Stimulated activated CD8-positive, alpha-beta memory T cell treated with anti-CD3 and anti-CD28 coated beads, Interleukin-4, amount 100 ng/mL, for 1 hour (primary cell): ENCODE results near the gene NDRG4.
"Not testable (repeated sequence)": the region's sequence is repeated elsewhere in the genome, so short reads cannot be mapped to it uniquely, and the experiment has no call there.

ENCODE experiments used
- DNase-seq, 2 donors: peaks; one replicate each; pipeline ENCODE4 v3.0.0-alpha.2; 2020; ENCODE audit warnings: low read depth in 2 of 2, low spot score in 1 of 2

NDRG4 gene

DNA sequence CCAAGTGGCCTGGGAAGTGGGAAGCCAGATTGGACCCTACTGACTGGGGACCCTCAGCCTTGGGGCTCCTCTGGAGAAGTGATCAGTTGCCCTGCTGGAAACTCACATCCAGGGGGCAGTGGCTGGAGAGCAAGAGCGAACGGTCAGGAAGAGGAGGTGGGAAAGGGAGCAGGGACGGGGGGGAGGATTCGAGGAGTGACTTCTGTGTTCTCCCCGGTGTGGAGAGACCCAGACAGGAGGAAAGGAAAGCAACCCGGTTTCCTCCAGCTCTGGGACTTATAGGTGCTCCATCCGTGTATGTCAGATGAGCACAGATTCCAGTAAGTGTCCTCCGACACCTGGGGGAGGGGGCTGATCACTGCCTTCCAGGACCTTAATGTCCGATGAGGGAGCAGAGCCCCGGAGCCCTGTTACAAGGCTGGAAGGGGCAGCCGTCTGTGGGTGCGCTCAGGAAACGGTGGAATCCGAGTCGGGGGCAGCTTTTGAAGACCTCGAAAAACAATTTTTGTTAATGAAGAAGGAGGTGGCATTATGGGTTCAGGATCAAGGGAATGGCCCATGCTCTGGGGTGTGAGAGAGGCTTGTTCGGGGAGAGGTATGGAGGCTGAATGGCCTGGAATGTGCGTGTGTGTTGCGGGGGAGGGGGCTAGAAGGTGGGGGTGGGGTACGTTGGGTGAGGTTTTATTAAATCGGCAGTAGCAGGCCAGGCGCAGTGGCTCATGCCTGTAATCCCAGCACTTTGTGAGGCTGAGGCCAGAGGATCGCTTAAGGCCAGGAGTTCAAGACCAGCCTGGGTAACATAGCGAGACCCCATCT lies 34.8 kb upstream of the NDRG4 start:
- DNase-seq, result no peak

DNA sequence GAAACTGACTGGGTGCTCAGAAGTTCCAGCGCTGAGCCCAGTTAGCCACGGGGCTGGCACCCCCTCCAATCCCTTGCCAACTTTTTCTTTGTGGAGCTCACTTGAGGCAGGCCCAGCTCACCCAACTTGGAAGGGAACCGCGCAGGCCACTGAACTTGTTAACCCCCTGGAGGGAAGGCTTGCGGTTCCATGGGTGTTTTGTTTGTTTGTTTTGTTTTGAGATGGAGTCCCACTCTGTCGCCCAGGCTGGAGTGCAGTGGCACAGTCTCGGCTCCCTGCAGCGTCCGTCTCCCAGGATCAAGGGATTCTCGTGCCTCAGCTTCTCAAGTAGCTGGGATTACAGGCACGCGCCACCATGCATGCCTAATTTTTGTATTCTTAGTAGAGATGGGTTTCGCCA lies 34.1 kb upstream of the NDRG4 start:
- no peak for DNase-seq

- DNase-seq, result no peak
Observed at GRCh38 chr16:58466396-58466795, 33.5 kb upstream of the NDRG4 start.

GRCh38 chr16:58467905-58468304 lies 32.0 kb upstream of the NDRG4 start:
- DNase-seq, result no peak

DNA sequence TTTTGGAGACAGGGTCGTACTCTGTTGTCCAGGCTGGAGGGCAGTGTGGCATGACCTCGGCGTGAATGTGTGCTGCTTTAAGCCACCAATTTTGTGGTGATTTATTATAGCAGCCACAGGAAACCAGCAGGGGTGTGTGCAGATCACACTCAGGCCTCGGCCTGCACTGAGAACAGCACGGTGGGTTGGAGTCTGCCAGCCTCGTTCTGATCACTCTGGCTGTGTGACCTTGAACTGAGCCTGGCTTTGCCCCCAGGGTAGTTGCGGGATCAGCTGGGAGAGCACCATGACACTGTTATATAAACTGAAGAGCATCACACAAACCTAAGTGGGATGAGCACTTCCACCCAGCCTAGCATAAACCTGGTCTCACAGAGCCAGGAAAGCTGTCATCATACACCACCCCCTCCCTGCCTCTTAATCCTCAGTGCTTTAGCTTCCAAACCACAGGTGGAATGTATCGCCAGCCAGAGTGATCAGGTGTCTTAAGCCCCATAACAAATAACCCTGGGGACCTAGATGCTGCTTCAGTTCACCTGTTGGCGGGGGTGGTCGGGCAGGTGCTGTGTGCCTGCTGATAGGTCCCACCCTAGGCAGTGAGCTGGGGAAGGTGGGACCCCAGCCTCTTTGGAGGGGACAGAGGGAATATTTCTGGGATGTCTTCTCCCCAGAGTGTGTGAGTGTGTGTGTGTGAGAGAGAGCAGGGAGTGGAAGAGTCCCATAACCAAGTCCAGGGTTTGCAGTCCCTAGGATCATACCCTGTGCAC lies 28.6 kb upstream of the NDRG4 start:
- DNase-seq, result no peak

DNA sequence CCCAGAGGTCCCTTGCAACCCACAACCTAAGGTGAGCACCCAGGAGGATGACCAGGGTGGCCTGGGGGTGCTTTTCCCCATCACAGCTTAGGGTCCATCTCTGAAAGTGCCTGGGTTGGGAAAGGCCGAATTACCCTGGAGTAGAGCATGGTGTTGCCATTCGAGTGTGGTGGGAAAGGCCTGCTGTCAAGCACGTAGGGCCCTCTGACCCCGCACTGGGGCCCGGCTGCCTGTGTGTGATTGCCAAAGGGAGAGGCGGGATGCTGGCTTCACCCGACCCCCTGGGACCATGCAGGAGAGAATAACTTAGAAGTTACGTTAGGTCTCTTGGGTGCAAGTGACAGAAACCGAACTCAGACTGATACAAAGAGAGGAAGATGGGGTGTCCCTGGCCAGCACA lies 27.7 kb upstream of the NDRG4 start:
- DNase-seq, result no peak

GRCh38 chr16:58472827-58473226 lies 27.1 kb upstream of the NDRG4 start:
- DNase-seq, result no peak

DNA sequence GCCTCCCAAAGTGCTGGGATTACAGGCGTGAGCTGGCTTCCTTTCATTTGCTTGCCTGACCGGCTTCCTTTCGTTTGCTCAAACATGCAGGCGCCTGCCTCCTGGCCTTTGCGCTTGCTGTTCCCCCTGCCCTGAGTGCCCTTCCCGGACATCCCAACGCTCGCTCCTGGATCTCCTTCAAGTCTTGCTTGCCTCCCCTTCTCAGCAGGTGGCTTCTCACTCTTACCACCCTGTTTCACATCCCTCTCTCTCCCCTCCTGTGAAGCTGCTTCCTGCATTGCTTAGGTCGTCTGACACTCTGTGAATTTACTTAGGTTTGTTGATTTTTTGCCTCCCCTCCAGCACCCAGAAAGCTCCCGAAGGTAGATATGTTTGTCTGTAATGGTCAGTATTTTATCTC lies 25.6 kb upstream of the NDRG4 start:
- DNase-seq, result no peak

GRCh38 chr16:58475091-58475619 lies 24.8 kb upstream of the NDRG4 start:
- DNase-seq, result no peak

DNA sequence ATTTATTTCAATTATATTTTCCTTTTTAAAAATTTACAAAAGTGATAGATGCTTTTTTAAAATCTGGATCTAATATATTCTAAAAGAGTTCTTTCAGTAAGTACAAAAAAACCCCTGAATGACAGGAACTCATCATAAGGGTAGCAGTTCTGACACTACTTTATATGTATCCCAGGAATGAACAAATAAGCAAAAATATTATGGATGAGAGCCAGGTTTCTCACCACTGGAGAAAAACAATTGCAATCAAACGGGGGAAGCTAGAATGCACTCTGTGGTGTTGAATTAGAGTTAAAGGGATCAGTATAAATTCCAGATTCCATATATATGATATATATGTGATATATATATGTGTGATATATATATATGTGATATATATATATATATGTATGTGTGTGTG lies 23.2 kb upstream of the NDRG4 start:
- DNase-seq, result no peak

- DNase-seq, result no peak
Observed at GRCh38 chr16:58478427-58478826, 21.5 kb upstream of the NDRG4 start.

DNA sequence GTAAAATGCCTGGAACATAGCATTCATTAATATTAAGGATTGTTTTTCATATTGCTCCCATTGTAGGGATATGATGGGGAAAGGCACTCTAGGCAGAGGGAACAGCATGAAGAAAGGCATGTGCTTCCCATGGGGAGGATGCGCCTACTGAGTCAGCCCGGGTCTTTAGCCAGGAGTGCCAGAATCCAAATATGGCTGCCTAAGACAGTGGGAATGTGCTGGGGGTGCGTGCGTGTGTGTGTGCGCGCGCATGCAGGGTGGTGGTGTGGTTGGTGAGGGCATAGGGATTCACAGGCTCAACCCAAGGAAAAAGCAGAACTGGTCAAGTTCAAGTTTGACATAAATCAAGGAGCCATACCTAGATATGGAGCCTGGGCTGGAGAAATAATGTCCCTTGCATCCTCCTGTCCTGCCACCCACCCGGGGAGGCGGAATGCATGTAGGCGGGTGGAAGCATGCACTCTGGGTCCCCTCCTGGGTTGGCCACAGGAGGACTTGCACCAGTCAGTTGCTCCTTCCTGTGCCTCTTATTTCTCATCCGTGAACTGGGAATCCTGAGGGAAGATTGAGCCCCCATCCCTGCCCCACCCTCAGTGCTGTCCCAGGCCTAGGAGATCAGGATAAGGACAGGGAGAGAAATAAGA lies 18.6 kb upstream of the NDRG4 start:
- no peak for DNase-seq

GRCh38 chr16:58481931-58482330 lies 18.0 kb upstream of the NDRG4 start:
- DNase-seq, result no peak

DNA sequence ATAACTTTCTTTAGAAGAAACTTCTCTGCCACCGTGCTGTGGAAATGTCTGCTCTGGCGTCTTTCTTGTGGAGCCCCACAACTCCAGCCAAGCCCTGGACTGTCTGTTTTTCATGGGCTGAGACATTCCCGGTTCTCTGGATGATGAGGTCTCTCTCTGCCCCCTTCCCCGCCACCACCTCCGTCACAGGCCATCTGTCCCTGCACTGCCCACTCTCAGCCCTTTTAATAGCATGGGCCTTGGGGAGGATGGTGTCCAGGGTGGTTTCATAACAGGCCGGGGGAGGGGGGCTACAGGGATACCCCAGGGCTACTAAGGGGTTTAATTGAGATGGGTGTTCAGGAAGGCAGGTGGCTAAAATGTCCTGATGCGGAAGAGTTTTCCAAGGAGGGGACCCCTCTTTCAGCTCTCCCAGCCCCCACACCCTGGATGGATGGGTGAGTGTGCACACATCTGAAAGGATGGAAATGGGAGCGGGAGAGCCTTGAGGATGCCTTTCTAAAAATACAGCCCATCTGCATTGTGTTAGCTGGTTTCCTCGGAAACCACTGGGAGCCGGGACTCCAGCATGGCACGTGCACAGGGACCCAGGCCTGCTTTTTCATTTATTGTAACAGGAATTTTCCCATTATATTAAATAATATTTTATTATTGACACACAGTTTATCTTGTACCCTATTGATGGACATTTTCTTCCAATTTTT lies 14.6 kb upstream of the NDRG4 start:
- DNase-seq, result no peak

DNA sequence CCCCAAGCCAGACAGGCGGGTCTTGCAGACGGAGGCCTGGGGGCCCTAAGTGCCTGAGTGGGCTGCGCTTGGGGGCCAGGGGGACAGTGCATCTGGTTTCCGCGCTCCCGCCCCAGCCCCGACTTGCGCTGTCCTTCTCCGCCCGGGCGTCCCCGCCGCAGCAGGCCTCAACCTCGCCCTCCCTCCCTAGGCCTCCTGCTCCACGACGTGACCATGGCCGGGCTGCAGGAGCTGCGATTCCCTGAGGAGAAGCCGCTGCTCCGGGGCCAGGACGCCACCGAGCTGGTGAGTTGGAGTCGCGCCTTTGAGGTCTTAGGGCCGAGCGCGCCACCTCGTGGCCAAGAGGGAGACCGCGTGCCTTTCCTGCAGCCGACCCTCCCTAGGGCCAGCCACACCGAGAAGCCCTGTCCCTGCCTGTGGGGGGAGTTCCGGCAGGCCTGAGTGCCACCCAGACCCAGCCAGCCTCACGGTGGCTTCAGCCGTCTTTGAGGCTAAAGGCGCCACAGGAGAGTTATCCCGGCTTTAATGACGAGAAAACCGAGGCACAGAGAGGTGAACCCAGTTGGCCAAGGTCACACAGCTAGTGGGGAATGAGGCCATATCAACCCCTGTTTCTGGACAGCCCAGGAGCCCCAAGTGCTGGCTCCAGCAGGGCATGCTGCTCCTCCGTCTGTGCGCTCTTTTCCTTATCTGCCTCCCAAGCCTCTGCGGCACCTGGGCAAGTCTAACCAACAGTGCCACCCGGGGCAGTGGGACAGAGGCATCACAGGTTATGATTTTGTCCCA lies 12.2 kb upstream of the NDRG4 start:
- peak; percentile 33 to 45 for DNase-seq

DNA sequence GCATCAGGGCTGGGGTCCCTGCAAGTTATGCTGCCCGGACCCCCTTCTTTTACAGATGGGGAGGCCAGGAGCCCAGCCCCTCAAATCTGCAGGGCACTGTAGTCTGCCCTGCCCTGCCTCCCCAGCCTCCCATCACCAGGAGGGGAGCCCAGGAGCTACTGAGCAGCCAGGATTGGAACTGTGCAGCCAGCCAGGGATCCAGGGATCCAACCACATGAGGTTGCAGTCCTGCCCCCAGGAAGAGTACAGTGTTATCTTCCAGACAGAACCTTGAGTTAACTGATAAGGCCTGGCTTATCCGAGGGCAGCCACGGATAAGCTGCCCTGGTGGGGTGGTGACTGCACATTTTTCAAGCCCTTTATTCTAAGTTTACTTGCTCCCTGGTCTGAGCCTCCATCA lies 11.4 kb upstream of the NDRG4 start:
- no peak for DNase-seq

DNA sequence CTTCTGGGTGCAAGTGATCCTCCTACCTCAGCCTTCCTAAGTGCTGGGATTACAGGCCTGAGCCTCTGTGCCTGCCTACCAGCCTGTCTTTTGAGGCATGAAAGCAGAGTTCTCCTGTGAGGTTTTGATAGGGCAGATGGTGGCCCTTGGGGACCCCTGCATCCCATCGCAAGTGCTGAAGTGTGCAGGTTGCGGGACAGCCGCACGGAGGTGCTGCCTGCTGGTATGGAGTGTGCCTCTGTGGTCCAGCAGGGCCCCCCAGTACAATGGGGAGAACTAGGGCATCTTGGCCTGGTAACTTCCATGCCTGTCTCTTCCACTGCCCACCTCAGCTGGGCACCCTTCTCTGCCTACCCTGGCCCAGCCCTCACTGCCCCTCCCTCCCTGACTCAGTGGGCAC lies 9.9 kb upstream of the NDRG4 start:
- DNase-seq, result no peak

DNA sequence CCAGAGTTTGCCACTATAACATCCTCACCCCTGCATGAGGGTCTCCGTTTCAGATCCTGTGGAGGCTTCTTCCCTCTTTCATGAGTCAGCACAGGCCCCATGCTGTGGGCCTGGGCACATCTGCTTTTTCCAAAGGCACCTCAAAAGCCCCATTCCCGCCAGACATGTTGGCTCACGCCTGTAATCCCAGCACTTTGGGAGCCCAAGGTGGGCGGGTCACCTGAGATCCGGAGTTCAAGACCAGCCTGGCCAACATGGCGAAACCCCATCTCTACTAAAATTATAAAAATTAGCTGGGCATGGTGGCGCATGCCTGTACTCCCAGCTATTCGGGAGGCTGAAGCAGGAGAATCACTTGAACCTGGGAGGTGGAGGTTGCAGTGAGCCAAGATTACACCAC lies 9.4 kb upstream of the NDRG4 start:
- not testable (repeated sequence) for DNase-seq

GRCh38 chr16:58492066-58492465 lies 7.9 kb upstream of the NDRG4 start:
- no peak for DNase-seq

GRCh38 chr16:58492735-58493134 lies 7.2 kb upstream of the NDRG4 start:
- no peak for DNase-seq
